ENCODE data around the gene FKBP1B.
"Not testable (repeated sequence)": the region's sequence is repeated elsewhere in the genome, so short reads cannot be mapped to it uniquely, and the experiment has no call there.

The FKBP1B gene

GRCh38 chr2:24058564-24059271, 9.2 kb downstream of the FKBP1B start:
- in situ Hi-C loops (cut with HindIII; ENCODE audit: low sequenced_read_pairs), result no loop called here

GRCh38 chr2:24065341-24065740, 15.8 kb downstream of the FKBP1B start:
- in situ Hi-C loops (cut with HindIII; ENCODE audit: low sequenced_read_pairs), result loop anchor here (5.0 kb wide), 1 partner anchor 233 kb away; no protein-coding TSS in a partner anchor

GRCh38 chr2:24072259-24072658, 22.7 kb downstream of the FKBP1B start:
- in situ Hi-C loops (cut with HindIII; ENCODE audit: low sequenced_read_pairs), result no loop called here

- in situ Hi-C loops (cut with HindIII; ENCODE audit: low sequenced_read_pairs), result no loop called here
Measured at GRCh38 chr2:24073816-24074215, 24.3 kb downstream of the FKBP1B start.

DNA sequence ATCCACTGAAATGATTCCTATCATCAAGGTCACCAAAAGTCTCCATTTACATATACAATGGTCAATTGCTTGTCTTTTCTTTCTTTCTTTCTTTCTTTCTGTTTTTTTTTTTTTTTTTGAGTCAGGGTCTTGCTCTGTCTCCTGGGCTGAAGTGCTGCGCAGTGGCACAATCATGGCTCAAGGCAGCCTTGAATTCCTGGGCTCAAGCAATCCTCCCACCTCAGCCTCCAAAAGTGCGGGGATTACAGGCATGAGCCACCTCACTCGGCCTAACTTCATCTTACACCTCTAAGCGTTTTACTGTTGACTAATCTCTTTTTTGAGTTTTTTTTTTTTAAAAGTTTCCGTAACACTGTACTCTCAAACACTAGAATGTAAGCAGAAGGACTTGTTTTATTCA, 25.7 kb downstream of the FKBP1B start:
- in situ Hi-C loops (cut with HindIII; ENCODE audit: low sequenced_read_pairs), result no loop called here

DNA sequence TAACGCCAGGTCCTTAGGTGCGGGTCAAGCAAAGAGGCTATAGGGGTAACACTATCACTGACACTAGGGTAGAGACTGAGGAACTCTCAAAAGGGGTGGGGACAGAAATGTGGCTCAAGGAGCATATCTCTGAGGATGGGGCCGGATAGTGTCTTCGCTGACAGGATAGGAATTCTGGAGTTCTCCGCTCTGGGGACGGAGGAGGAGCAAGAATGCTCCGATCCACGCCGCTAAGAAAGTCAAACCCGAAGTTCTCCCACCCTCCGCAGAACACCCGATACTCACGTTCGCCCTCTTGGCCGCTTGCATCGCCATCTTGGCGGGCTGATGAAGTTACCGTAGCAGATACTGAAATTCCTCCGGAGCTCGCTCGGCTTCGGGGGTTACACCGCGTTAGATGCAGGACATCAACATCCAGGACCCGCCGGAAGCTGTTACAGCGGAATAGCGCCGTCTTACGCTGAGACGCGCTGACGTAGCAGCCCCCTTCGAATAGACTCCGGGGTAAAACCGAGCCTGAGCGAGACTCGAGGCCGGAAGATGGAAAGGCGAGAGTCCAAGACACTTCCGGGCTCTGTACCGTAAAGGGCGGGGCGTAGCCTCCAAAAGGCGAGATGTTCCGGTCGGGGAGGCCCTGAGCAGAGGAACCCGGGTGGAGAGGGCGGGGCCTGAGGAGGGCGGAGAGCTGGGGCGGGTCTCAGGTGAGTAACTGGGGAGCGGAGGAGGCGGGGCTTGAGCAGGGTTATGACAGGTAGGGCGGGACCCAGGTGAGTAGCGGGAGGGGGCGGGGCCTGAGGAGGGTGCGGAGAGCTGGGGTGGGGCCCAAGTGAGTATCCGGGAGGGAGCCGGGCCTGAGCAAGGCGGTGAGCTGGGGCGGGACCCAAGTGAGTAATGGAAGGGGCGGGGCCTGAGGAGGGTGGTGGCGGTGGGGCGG, 26.6 kb downstream of the FKBP1B start, which contains the start of gene SF3B6:
TSS of gene SF3B6 (minus strand) at position 412 of the 934 bp plus-strand sequence. CDS start at position 315, 97 bp downstream.
- in situ Hi-C loops (cut with HindIII; ENCODE audit: low sequenced_read_pairs), result no loop called here

DNA sequence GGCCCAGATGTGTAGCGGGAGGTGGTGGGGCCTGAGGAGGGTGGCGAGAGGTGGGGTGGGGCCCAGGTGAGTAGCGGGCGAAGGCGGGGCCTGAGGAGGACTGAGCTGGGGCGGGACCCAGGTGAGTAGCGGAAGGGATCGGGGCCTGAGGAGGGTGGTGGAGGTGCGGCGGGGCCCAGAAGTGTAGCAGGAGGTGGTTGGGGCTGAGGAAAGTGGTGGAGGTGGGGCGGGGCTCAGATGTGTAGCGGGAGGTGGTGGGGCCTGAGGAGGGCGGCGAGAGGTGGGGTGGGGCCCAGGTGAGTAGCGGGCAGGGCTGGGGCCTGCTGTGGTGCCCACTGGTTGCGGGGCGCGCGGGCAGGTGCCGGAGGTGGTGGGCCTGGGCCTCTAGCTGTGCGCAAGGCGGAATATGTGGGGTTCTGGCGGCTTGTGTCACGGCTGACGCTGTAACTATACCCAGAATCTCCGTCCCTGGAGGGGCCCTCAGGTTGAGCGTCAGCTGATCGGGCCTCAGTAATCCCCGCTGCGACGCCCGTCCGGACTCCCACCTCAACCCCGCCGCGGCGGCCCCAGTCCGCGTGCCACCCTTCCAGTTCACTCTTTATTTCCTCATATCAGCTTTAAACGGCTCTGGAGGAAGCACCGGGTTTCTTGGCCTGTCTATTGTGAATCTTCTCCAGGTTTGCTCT, 27.5 kb downstream of the FKBP1B start:
- in situ Hi-C loops (cut with HindIII; ENCODE audit: low sequenced_read_pairs), result no loop called here

- in situ Hi-C loops (cut with HindIII; ENCODE audit: low sequenced_read_pairs), result no loop called here
Measured at GRCh38 chr2:24077535-24077877, 28.0 kb downstream of the FKBP1B start.

- in situ Hi-C loops (cut with HindIII; ENCODE audit: low sequenced_read_pairs), result no loop called here
Measured at GRCh38 chr2:24077879-24078278, 28.3 kb downstream of the FKBP1B start.

GRCh38 chr2:24080701-24081100, 31.2 kb downstream of the FKBP1B start:
- in situ Hi-C loops (cut with HindIII; ENCODE audit: low sequenced_read_pairs), result no loop called here

GRCh38 chr2:24082787-24083566, 33.4 kb downstream of the FKBP1B start:
- in situ Hi-C loops (cut with HindIII; ENCODE audit: low sequenced_read_pairs), result no loop called here

DNA sequence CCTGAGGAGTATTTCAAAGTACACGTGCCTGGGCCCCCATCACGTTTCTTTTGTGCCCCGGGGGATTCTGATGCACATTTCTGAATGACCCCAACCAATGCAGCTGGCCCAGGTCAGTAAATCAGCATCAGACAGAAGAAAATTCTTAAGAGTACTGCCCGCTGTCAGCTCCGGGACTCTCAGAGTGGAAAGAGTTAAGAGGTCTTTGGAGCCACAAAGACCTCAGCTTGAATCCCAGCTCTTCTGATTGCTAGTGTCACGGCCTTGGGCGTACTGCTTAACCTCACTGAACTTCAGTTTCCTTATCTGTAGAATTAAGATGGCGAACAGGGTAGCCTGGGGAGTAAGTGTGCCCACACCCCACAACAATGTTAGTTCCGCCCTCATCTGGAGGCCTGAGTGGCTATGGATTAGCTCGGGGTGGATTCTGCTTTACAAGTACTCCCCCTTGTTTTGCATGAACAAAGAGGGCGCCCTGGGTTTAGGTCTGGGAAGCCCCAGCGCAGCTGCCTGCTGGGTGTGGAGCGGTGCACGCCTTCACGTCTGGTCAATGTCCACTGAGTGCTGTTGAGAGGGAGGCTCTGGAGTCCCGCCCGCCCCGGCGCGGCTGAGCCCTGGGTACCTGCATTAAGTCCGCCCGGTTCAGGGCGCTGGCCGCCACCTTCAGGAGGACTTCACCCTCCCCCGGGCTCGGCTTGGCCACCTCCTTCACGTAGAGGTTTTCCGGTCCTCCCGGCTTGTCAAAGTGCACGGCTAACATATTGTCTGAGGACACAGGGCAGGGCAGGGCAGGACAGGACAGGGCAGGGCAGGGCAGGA, 34.2 kb downstream of the FKBP1B start:
- in situ Hi-C loops (cut with HindIII; ENCODE audit: low sequenced_read_pairs), result no loop called here

- in situ Hi-C loops (cut with HindIII; ENCODE audit: low sequenced_read_pairs), result no loop called here
Measured at GRCh38 chr2:24084386-24085199, 35.1 kb downstream of the FKBP1B start, which contains the start of gene TP53I3. Gene TP53I3, minus strand, starts transcription at chr2:24084834. Its CDS starts 508 bp downstream, at chr2:24084326.

DNA sequence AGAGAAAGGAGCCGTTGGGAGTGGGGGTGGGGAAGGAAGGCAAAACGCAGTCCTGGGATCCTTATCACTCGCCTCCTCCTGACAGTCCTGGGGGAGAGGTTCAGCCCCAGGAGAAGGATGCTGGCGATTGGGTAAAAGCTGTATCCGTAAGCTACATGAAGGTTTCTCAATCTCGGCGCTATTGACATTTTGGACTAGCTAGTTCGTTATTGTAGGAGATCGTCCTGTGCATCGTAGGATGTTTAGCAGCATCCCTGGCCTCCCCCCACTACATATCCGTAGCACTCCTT, 35.6 kb downstream of the FKBP1B start:
- in situ Hi-C loops (cut with HindIII; ENCODE audit: low sequenced_read_pairs), result no loop called here

- in situ Hi-C loops (cut with HindIII; ENCODE audit: low sequenced_read_pairs), result no loop called here
Measured at GRCh38 chr2:24086241-24086640, 36.7 kb downstream of the FKBP1B start.

- in situ Hi-C loops (cut with HindIII; ENCODE audit: low sequenced_read_pairs), result no loop called here
Measured at GRCh38 chr2:24087032-24087431, 37.5 kb downstream of the FKBP1B start.

- in situ Hi-C loops (cut with HindIII; ENCODE audit: low sequenced_read_pairs), result no loop called here
Measured at GRCh38 chr2:24088821-24089359, 39.3 kb downstream of the FKBP1B start.

- in situ Hi-C loops (cut with HindIII; ENCODE audit: low sequenced_read_pairs), result not testable (repeated sequence)
Measured at GRCh38 chr2:24093270-24093669, 43.7 kb downstream of the FKBP1B start.
